ENCODE measurements around the gene POU1F1.

The POU1F1 gene

DNA sequence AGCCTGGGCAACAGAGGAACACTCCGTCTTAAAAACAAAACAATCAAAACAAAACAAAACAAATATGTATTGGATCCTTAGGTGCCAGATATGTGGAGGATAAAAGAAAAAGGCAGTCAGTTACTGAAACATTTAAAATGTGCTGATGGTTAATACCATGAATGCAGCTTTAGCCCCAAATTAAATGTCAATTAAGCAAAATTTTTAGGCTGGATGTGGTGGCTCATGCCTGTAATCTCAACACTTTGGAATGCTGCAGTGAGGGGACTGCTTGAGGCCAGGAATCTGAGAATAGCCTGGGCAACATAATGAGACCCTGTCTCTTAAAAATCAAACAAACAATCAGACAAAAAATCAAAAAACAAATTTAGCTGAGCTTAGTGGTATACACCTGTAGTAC is 57.8 kb downstream of the POU1F1 start:
- H3K36me3 ChIP-seq (ENCODE audit: insufficient read depth, low read length): no peaks in the 10 kb centered on the region
- H3K4me2 ChIP-seq (ENCODE audit: insufficient read depth, low read length): no peak overlapping the region
- no peaks in the 10 kb centered on the region for H3K4me1 ChIP-seq (ENCODE audit: insufficient read depth, low read length)
- no peak overlapping the region for H3K4me3 ChIP-seq (ENCODE audit: low read depth in 1 of 2, low read length in 2 of 2)
- no peak overlapping the region for H3K27ac ChIP-seq (ENCODE audit: low read length)
- no peak overlapping the region for H3K9ac ChIP-seq (ENCODE audit: low read depth, low read length)
- ATAC-seq (ENCODE audit: insufficient read depth, low read depth): no peak
- H3K27me3 ChIP-seq (ENCODE audit: insufficient read depth, low read length, poor library complexity): peaks cover 4% of the 10 kb centered on the region
- TF ChIP-seq, protein P1, sequence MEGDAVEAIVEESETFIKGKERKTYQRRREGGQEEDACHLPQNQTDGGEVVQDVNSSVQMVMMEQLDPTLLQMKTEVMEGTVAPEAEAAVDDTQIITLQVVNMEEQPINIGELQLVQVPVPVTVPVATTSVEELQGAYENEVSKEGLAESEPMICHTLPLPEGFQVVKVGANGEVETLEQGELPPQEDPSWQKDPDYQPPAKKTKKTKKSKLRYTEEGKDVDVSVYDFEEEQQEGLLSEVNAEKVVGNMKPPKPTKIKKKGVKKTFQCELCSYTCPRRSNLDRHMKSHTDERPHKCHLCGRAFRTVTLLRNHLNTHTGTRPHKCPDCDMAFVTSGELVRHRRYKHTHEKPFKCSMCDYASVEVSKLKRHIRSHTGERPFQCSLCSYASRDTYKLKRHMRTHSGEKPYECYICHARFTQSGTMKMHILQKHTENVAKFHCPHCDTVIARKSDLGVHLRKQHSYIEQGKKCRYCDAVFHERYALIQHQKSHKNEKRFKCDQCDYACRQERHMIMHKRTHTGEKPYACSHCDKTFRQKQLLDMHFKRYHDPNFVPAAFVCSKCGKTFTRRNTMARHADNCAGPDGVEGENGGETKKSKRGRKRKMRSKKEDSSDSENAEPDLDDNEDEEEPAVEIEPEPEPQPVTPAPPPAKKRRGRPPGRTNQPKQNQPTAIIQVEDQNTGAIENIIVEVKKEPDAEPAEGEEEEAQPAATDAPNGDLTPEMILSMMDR (IDR thresholded peaks at IDR 0.05; ENCODE audit: borderline replicate concordance, extremely low read depth, low read length, poor library complexity, severe bottlenecking): no peak
- no peak for TF ChIP-seq EZH2 (IDR thresholded peaks at IDR 0.05; ENCODE audit: borderline replicate concordance, low read depth, low read length, severe bottlenecking)
- H3K9me3 ChIP-seq (ENCODE audit: insufficient read depth, low read length, severe bottlenecking): no peaks in the 10 kb centered on the region
- H4K20me1 ChIP-seq (ENCODE audit: insufficient read depth, low read length): no peaks in the 10 kb centered on the region
- H3K79me2 ChIP-seq (ENCODE audit: insufficient read depth, low read length): no peaks in the 10 kb centered on the region
- DNase-seq: no peak
- no peak overlapping the region for H2AFZ ChIP-seq (ENCODE audit: low read depth, low read length)

All from DND-41 (cell line).